ENCODE measurements around the gene UBE2V1.

UBE2V1 gene

GRCh38 chr20:50111829-50112495 is 988 bp downstream of the UBE2V1 start:
- H3K9me3 ChIP-seq (ENCODE audit: insufficient read depth, low read length) = no peaks in the 10 kb centered on the region
- H3K4me1 ChIP-seq (ENCODE audit: low read length) = peaks cover 54% of the 10 kb centered on the region
- TF ChIP-seq EZH2phosphoT487 (IDR thresholded peaks at IDR 0.05; ENCODE audit: low read depth) = no peak
- no peak for TF ChIP-seq CTCF (IDR thresholded peaks at IDR 0.05; ENCODE audit: low read depth, low read length)
- no peak overlapping the region for H2AFZ ChIP-seq (ENCODE audit: low read depth, low read length)
- peak overlapping the region; percentile 95 for H3K9ac ChIP-seq (ENCODE audit: low read length)
- peak overlapping the region; percentile 78 for H3K27ac ChIP-seq (ENCODE audit: low read length)
- H3K79me2 ChIP-seq (ENCODE audit: low read length) = peaks cover 76% of the 10 kb centered on the region
- H3K27me3 ChIP-seq (ENCODE audit: low read depth, low read length) = no peaks in the 10 kb centered on the region
- H3K4me3 ChIP-seq (ENCODE audit: low read length) = peak overlapping the region; percentile 87
- H4K20me1 ChIP-seq (ENCODE audit: insufficient read depth, low read length) = peaks cover 54% of the 10 kb centered on the region
- H3K36me3 ChIP-seq (replicated peaks; ENCODE audit: low read depth, low read length) = peaks cover 36% of the 10 kb centered on the region
- peak overlapping the region; percentile 94 for H3K4me2 ChIP-seq (ENCODE audit: low read length)

- TF ChIP-seq EZH2phosphoT487 (IDR thresholded peaks at IDR 0.05; ENCODE audit: low read depth) (no peak), CTCF (IDR thresholded peaks at IDR 0.05; ENCODE audit: low read depth, low read length) (no peak)
- Histone ChIP-seq H3K9me3 (ENCODE audit: insufficient read depth, low read length) (no peaks in the 10 kb centered on the region), H3K4me2 (ENCODE audit: low read length) (peak overlapping the region; percentile 94), H2AFZ (ENCODE audit: low read depth, low read length) (no peak overlapping the region), H3K27me3 (ENCODE audit: low read depth, low read length) (no peaks in the 10 kb centered on the region), H4K20me1 (ENCODE audit: insufficient read depth, low read length) (peaks cover 59% of the 10 kb centered on the region), H3K4me3 (ENCODE audit: low read length) (peak overlapping the region; percentile 87), H3K4me1 (ENCODE audit: low read length) (peaks cover 52% of the 10 kb centered on the region), H3K27ac (ENCODE audit: low read length) (0 out of 2 replicates have a peak overlapping the region, but pooled peaks have one; percentile 78), H3K9ac (ENCODE audit: low read length) (peak overlapping the region; percentile 95), H3K79me2 (ENCODE audit: low read length) (peaks cover 83% of the 10 kb centered on the region), H3K36me3 (replicated peaks; ENCODE audit: low read depth, low read length) (peaks cover 38% of the 10 kb centered on the region)
Observed at GRCh38 chr20:50111120-50111828, 1.7 kb downstream of the UBE2V1 start.

GRCh38 chr20:50110141-50111047 is 2.6 kb downstream of the UBE2V1 start:
- peak overlapping the region; percentile 94 for H3K4me2 ChIP-seq (ENCODE audit: low read length)
- H2AFZ ChIP-seq (ENCODE audit: low read depth, low read length) = no peak overlapping the region
- no peaks in the 10 kb centered on the region for H3K27me3 ChIP-seq (ENCODE audit: low read depth, low read length)
- H3K36me3 ChIP-seq (replicated peaks; ENCODE audit: low read depth, low read length) = peaks cover 38% of the 10 kb centered on the region
- H3K9ac ChIP-seq (ENCODE audit: low read length) = peak overlapping the region; percentile 95; the same call in 1 of the 2 replicates
- H3K4me3 ChIP-seq (ENCODE audit: low read length) = peak overlapping the region; percentile 87; the same call in 1 of the 2 replicates
- TF ChIP-seq EZH2phosphoT487 (IDR thresholded peaks at IDR 0.05; ENCODE audit: low read depth) = no peak
- TF ChIP-seq CTCF (IDR thresholded peaks at IDR 0.05; ENCODE audit: low read depth, low read length) = no peak
- peaks cover 92% of the 10 kb centered on the region for H3K79me2 ChIP-seq (ENCODE audit: low read length)
- peak overlapping the region; percentile 2 for H3K27ac ChIP-seq (ENCODE audit: low read length)
- peaks cover 67% of the 10 kb centered on the region for H4K20me1 ChIP-seq (ENCODE audit: insufficient read depth, low read length)
- H3K9me3 ChIP-seq (ENCODE audit: insufficient read depth, low read length) = no peaks in the 10 kb centered on the region
- H3K4me1 ChIP-seq (ENCODE audit: low read length) = peaks cover 50% of the 10 kb centered on the region
